HG03354 (cell line): Measurements from ENCODE around the gene GRM4.
"Not testable (repeated sequence)": the region's sequence is repeated elsewhere in the genome, so short reads cannot be mapped to it uniquely, and the experiment has no call there.

ENCODE experiments used
- ATAC-seq: cut with Tn5 transposase; IDR thresholded peaks from one replicate; pipeline ENCODE4 v1.9.1; 2021; ENCODE audit warnings: mild to moderate bottlenecking; ENCODE audit not compliant: unreplicated experiment, poor library complexity, severe bottlenecking

Gene GRM4

GRCh38 chr6:34017106-34017805 is 128.6 kb downstream of the GRM4 start:
- no peak for ATAC-seq

GRCh38 chr6:34016573-34016972 is 129.3 kb downstream of the GRM4 start:
- not testable (repeated sequence) for ATAC-seq

GRCh38 chr6:34015586-34015985 is 130.3 kb downstream of the GRM4 start:
- ATAC-seq, result no peak

- ATAC-seq, result no peak
Measured at GRCh38 chr6:34011264-34011663, 134.6 kb downstream of the GRM4 start.

- no peak for ATAC-seq
Measured at GRCh38 chr6:34005901-34006531, 139.9 kb downstream of the GRM4 start.

GRCh38 chr6:34004706-34005105 is 141.2 kb downstream of the GRM4 start:
- no peak for ATAC-seq

GRCh38 chr6:34003962-34004361 is 141.9 kb downstream of the GRM4 start:
- ATAC-seq, result no peak

- no peak for ATAC-seq
Measured at GRCh38 chr6:34001706-34002621, 143.9 kb downstream of the GRM4 start.

GRCh38 chr6:34000281-34000680 is 145.6 kb downstream of the GRM4 start:
- no peak for ATAC-seq

- ATAC-seq, result no peak
Measured at GRCh38 chr6:33999567-33999966, 146.3 kb downstream of the GRM4 start.

- no peak for ATAC-seq
Measured at GRCh38 chr6:33998660-33999059, 147.2 kb downstream of the GRM4 start.

- no peak for ATAC-seq
Measured at GRCh38 chr6:33997265-33997664, 148.6 kb downstream of the GRM4 start.

- ATAC-seq, result no peak
Measured at GRCh38 chr6:33996120-33996475, 149.8 kb downstream of the GRM4 start.

- ATAC-seq, result no peak
Measured at GRCh38 chr6:33995309-33996119, 150.4 kb downstream of the GRM4 start.

- ATAC-seq, result no peak
Measured at GRCh38 chr6:33994472-33995308, 151.2 kb downstream of the GRM4 start.

GRCh38 chr6:33993653-33994471 is 152.0 kb downstream of the GRM4 start:
- ATAC-seq, result no peak

GRCh38 chr6:33993091-33993490 is 152.8 kb downstream of the GRM4 start:
- no peak for ATAC-seq

GRCh38 chr6:33992191-33992590 is 153.7 kb downstream of the GRM4 start:
- ATAC-seq, result no peak
